Effector CD8-positive, alpha-beta T cell (primary cell): Measurements from ENCODE around the gene CD40LG.
A peak's percentile ranks its signal among the peaks of the same experiment; 100 is the strongest.

ENCODE experiments used
- DNase-seq: peaks from one replicate; lab custom pipeline; 2025; lab: John Stamatoyannopoulos, UW

CD40LG gene

DNA sequence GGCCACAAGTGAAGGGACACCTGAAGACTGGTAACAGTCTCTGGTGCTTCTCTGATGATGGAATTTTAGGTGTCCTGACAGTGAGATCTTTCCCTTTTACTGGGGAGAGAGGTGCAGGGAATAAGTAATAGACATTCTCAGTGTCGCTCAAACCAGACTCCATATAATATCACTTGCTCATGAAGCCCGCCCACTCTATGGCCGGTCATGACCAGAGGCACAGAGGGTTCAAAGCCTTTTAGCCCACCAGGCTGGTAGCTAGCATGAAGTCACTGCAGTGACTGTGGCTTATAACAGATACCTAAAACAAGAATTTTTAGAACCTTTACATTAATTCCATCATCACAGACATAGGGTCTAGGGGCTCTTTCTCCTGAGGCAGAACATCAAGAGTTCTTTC lies 2.9 kb downstream of the CD40LG start:
- DNase-seq, result no peak

DNA sequence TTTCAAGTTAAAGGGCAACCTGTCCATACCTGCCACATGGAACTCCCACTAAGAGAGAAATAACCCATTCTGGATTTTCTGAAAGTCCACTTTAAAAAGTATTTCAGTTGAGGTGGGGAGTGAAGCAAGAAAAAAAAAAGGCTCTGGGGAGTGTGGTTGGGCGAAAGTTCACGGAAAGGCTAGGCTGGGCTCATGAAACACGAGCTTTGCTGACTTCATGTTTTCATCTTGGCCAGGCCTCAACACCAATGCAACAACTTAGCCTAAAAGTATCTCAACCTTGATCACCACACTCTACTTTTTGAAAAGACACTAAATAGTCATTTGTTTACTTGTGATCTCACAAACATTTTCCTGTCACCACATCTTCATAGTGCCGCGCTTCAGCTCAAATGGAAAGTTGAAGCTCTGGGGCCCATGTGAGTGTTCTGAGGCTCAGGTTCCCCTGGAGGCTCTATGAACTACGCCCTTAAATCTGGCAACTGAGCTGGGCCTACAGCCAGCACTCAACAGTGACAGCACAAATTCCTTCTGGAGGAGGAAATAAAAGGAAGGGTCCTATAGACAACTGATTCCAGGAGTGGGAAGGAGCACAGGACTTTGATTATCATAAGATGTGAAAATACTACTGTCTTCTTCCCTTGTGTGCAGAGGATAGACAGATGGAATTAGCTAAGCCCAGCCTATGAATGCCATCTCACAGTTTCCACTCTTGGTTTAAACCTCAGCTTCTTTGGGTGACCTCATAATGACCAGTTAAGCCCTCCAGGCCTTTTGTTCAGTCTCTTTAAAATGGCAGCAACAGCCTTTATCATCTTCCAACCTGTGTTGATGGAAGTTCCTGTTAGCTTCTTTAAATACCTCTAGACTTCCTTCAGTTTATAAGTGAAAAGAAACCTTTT lies 5.1 kb downstream of the CD40LG start:
- DNase-seq, result no peak

DNA sequence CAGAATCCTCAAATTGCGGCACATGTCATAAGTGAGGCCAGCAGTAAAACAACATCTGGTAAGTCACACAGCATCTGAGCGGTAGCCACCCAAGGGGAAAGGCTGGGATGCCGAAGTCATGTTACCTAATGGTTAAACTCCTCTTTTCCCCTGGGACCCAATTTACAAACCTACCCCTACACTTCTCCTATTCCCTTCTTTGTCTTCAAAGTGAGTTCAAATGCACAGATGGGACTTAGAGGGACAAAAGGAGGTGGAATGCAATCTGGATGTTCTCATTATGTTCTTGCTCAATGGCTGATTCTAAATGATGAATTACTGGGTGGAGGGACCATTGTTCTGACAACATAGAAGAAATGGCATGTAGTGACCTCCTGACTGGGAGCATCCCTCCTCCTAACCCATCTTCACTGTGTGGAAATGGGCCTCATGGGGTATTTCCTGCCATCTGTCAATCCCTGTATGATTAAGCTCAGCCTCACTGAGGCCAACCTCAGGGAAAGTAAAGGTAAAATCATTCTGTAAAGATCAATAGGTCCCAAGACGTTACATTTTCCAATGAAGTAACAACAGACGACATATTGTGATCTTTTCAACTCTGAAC lies 8.5 kb downstream of the CD40LG start:
- no peak for DNase-seq

DNA sequence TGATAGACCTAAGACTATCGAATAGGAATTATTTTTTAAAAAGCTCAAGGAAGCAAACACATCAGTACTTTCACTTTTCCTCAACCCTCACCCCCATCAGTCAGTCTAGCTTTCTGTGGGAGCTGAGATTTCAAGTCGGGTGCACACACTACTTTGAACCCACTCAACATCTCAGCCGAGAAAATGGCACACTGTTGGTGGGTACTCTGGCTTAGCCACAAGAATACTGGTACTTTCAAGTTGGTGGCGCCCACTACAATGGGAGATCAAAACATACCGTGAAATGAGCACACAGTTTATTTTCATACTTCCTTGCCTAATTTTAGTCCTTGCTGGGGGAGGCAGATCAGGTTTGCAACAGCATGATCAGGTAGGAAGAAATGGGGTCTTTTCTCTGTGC lies 10.2 kb downstream of the CD40LG start:
- DNase-seq, result no peak

DNA sequence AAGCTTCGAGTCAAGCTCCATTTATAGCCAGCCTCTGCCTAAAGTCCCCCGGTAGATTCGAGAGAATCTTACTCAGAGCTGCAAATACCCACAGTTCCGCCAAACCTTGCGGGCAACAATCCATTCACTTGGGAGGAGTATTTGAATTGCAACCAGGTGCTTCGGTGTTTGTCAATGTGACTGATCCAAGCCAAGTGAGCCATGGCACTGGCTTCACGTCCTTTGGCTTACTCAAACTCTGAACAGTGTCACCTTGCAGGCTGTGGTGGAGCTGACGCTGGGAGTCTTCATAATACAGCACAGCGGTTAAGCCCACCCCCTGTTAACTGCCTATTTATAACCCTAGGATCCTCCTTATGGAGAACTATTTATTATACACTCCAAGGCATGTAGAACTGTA lies 11.2 kb downstream of the CD40LG start:
- no peak for DNase-seq

DNA sequence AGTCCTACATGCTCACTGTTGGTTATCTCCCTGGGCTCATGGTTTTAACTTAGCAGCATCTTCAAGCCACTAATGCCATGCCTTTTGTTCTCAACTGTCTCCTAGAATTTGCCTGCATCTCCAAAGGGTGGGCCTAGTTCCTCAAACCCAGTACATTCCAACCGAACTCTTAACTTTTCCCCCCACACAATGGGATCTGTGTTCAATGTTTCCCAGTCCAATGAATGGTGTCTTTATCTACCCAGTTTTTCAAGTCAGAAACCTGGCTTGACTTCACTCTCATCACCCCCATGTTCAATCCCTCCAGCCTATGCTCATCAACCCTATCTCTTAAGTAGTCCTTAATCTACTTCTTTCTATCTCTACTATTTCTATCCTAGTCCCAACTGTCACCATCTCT lies 12.9 kb downstream of the CD40LG start:
- DNase-seq, result no peak

DNA sequence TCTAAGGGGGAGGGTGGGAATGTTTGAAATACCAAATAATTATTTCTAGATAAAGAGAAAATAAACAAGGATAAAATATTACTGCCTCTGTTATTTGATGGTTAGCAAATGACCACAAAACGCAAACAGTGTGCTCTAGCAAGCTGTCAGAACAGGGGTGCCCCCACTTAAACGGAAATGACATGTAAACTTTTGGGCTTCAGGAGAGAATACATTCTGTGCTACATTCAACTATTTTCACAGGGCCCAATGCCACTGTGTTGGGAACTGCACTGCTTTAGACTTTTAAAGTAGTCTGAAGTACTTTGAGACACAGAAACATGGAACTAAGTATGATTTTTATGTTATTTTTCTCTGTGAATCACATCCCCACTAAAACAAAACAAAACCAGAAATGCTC lies 14.1 kb downstream of the CD40LG start:
- no peak for DNase-seq

DNA sequence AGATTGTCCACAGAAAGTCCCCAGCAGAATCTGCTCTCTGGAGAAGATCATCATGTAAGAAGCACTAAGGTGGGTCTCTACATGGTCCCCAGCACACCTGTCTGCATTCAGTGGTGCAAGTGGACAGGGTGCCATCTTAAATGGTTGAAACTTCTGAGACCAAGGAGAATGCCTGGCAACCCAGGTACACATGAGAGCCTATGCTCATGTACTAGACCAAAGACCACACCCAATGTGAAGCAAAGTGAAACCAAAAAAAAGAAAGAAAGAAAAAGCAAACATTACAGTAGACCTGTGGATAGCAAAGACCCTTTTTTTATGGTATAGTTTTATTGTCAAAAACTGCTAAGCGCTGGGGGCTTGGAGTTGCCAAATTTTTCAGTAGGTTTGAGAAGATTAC lies 15.0 kb downstream of the CD40LG start:
- no peak for DNase-seq

DNA sequence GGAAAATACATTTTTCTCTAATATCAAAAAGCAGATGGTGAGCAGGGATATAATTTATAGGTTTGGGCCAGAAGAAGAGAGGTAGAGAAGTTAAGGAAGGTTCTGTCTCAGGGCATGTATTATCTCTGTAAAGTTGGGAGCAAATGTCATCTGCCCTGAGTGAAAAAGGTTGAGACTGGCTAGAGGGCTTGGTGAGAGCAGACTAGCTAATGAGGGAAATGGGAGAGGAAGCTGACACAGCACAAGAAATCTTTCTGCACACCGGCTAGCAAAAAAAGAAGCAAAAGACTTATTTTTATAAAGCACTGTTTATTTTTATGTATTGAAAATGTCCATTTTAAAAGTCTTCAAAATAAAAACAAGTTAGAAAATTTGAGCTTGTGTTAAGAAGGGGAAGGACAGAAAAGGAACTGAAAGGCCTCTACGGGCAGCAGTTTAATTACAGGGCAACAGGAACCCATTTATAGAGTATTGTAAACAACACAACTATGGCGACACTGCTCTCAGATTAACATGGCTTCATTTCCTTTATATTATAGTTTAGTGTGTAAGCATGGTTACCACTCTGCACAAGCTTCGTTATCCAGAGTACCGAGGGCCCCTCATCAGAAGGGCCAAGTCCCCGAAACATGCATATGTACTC lies 17.4 kb downstream of the CD40LG start:
- DNase-seq, result no peak

DNA sequence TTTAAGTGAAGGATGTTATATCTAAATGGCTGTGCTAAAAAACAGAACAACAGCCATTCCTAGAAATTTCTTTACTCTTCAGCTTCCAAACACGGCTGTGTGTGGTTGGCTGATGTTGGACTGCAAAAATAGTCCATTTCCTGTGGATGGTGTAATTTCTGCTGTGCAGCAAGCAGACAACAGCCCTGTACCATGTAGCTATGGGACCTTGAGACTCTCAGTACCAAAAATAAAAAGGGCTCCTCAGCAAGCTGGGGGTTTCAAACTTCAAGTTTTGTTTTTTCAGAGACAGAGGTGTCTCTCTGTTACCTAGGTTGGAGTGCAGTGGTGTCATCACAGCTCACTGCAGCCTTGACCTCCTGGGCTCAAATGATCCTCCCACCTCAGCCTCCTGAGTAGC lies 18.1 kb downstream of the CD40LG start:
- DNase-seq, result no peak

DNA sequence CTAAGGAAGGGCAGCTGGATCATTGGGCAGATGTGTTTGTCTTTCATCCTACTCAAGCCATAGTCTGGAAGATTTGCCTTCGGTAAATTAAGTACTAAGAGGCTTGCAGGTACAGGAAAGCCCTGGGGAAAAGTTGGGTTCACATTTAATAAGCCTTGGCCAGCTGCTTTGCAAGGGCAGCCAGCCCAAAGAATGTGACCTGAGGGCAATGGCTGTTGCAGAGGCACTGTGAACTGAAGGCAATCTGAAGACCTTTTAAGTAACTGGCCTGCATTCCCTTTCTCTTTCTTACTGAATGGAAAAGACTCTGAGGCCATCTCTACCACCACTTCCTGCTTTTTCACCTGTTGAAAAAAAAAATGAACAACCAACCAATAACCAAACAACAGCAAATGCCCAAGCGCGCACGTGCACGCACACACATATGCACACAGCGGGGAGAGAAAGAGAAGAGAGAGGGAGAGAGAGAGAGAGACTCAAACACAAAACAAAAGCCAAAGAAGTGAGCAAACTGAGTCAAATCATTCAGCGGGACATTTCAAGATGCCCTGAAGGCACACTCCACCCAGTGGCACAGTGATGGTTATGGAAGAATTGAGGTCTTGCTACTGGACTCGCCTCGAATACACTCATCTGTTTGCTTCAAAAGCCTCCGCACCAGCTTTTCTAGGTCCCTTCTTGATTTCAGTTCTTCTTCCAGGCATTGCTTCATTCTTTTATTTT lies 19.6 kb downstream of the CD40LG start:
- no peak for DNase-seq

DNA sequence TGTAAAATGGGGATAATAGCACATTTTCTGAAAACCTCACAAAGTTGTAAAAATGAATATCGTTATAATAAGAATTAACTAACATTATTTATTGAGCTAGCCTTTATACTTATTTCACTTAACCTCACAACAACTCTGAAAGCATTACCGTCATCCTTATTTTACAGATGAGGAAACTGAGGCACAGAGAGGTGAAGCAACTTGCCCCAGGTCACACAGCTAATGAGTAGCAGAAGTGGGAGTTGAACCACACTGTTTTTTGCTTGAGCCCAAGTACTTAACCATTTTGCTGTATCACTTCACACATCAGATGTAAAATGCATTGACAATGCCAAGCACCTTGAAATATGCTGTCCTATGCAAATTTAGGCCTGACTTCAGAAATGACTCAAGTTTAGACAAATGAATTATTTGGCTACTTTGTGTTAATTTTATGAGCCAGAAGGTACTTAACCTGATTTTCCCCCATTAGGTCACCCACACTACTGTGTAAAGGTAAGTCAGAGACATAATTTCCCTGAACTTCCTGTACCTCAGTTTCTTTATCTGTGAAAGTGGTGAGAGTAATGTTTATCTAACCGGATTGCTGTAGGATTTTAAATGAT lies 23.1 kb downstream of the CD40LG start:
- DNase-seq, result no peak

DNA sequence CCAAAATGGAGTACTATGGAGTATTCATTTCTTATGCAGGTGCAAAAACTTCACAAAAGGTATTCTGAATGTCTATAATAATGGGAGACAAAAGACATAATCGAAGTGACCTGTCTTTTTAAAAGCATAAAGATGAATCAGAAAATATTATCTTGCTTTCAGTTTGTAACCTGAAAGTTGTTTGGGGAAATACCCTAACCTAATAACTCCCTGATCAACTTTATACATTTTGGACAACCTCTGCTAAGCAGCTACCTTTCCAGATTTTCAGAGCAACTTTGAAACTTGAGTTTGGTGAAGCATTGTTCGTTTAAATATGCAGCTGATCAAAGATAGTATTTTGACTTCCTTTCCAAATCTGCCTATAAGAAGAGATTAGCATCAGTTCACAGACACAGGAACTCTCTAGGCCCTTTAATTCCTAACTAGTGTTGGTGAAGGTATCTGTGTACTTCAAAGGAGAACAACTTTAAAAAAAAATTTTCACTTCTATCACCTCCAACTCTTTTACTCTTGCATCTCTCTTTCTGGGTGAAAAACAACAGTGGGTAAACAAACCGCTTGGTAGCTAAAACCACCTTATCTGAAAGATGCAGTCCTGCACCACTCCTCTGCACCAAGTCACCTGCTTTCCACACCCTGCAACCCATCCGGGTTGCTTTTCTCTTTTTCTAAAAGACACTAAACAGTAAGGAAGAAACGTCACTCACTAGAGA lies 26.5 kb downstream of the CD40LG start:
- DNase-seq, result no peak

DNA sequence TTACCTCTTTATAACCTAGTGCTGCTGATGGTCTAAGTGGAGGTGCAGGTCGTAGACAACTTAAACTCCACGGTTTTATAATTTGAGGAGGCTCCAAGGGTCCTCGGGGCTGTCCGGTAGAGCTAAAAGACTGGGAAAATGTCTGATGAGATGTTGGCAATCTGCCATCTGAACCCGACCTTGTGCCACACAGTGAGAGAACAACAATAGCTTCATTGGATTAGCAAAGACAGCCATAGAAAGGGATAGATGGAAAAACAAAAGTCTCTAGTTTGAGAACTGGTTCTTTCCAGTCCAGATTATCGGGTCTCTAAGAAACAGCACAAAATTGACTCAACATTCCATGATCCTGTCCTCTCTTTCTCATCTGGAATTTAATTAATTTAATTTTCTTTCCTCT lies 31.6 kb downstream of the CD40LG start:
- DNase-seq, result no peak

DNA sequence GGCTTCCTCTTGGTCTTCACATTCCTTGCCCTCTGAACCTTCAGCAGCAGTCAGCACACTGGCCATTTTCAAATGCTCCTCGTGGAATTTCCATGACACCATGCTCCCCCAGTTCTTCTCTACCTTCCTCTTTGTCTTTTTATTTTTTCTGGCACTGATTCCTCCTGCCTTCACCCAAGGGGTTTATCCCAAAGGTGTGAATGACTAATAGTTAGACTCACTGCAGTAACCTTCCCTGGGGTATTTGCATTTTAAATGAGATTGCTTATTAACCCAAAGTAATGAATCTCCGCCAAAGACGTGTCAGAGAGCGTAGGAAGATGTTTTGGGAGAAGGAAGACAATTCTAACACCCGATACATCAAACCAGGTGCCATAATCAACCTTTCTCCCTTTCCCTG lies 36.2 kb downstream of the CD40LG start:
- DNase-seq, result no peak

DNA sequence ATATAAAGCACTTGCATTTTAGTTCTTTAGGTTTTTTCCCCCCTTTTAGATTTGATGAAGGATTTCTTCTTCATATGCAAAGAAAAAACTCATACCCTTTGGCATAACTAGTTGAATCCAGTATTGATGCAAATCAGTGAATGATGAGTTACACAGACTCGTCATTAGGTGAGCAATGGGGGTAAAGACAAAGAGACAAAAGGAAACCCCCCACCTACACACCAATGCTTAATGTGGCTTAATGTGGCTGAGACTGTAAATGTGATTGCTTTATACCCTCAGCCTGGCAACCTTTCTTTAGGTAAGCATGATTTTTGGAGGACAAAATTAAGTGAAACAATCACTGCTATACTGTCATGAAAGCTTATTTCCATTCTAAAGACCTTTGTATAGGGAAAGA lies 39.5 kb downstream of the CD40LG start:
- peak; percentile 3 for DNase-seq

DNA sequence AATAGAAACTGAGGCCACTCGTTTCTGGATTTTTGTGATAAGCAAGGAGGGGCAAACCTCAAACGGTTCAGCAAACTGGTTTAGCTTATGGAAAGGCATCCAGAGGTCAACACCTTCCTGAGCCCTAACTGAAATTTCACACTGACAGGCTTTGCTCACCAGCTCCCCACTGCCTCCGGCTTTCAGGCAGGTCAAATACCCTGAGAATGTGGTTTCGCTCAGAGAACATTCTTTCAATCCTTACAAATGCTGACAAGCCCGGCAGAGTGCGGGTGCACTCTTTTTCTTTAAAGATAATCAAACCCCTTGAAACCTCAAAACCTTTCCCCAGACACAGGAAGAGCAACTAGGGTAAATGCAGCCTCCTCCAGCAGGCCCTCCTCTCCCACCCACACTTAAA lies 41.5 kb downstream of the CD40LG start:
- DNase-seq, result no peak

DNA sequence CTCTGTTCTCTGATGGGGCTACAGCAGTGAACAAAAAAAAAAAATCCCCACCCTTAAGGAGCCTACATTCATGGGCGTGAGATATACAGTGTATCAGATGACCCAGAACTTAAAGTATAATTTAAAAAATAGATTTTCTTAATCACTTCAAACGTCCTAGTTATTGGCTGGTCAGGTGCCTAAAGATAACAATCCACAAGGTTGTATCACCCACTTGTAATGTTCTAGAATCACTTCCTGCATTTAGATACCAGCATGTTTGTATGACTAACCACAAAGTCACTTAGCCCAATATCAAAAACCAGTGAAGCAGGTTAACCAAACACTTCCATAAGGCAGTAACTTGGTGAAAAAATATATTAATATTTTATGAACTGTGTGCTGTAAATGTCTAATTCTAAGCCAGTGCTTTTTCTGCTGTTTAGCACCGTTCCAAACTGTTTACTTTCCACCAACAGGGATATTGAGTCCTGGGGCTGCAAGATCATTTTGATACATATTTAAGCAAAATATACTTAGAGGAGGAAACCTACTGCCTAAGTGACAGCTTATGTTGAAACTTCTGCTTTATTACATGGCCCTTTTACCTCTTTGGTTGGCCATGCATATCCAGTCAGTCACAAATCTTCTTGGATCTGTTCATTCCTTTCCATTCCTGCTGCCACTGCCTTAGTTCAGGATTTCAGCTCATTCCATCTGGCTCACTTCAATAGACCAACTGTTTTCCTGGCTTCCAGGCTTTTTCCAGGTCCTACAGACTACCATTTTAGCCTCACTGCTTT lies 43.3 kb downstream of the CD40LG start:
- DNase-seq, result no peak

DNA sequence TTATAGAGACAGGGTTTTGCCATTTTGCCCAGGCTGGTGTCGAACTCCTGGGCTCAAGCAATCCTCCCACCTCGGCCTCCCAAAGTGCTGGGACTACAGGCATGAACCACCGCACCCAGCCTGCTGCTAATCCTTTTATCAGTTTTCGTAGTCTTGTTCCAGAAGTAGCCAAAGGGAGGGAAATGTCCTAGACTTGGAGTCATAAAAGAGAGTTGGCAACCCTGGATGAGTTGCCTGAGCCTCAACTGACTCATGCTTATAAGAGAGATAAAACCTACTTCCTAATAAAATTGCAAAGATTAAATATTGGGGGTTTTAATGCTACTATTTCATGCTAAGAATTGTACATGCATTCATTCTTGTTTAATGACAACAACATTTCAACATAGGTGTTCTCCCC lies 44.3 kb downstream of the CD40LG start:
- DNase-seq, result no peak

DNA sequence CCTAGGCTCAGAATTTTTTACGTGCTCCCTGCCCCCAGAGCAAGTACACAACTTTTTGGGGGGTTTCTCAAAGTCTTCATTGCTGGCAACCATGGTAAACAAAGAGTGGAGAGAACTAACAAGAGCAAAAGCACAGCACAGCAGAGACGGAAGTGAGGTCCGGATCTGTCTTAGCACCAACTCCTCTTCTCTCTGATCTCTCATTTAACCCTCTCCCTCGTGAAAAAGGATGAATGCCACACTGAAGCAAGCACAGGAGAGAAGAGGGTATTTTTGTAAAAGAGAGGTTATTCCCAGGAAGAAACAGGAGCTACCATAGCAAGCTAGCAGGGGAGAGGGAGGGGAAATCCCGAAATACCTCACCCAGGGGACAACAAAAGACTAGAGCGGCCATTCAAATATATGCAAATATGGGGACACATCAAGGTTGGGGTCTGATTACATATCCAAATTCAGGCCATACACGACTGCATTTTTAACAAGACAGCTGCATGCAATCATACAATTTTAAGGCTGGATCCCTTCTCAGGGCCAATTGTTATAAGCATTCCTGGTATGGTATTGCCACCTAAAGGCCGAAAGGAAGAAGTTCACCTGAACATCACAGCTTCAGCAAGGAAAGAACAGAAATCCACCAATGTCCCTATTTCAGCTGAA lies 46.6 kb downstream of the CD40LG start:
- DNase-seq, result no peak
